NT2/D1 (cell line): Measurements from ENCODE around the gene BCL2.

Experiments
- DNase-seq: peaks from one replicate; pipeline ENCODE4 v3.0.0-alpha.2; 2011; ENCODE audit warnings: low read depth, low spot score
- H3K27me3 ChIP-seq: 2 replicates; pipeline ENCODE4 v1.6.0; 2011; ENCODE audit warnings: mild to moderate bottlenecking; ENCODE audit not compliant: insufficient read length, insufficient read depth
- H3K36me3 ChIP-seq: 2 replicates; pipeline ENCODE4 v1.6.1; 2011; ENCODE audit warnings: mild to moderate bottlenecking, low read length, mixed read lengths; ENCODE audit not compliant: insufficient read depth, insufficient read length
- H3K4me1 ChIP-seq: 2 replicates; pipeline ENCODE4 v1.5.1; 2011; ENCODE audit not compliant: insufficient read depth, insufficient read length
- H3K4me3 ChIP-seq: 2 replicates; pipeline ENCODE4 v1.5.1; 2011; ENCODE audit warnings: low read depth; ENCODE audit not compliant: insufficient read length
- H3K9ac ChIP-seq: 2 replicates; pipeline ENCODE4 v1.6.0; 2011; ENCODE audit warnings: low read depth; ENCODE audit not compliant: insufficient read length
- H3K9me3 ChIP-seq: 2 replicates; pipeline ENCODE4 v1.5.1; 2011; ENCODE audit warnings: mild to moderate bottlenecking, low read length; ENCODE audit not compliant: insufficient read depth
- SUZ12 ChIP-seq: IDR thresholded peaks from 2 replicates; pipeline ENCODE4 v1.6.1; 2011; ENCODE audit not compliant: insufficient read length, insufficient read depth; ENCODE audit errors: extremely low read depth
- YY1 ChIP-seq: IDR thresholded peaks from 2 replicates; pipeline ENCODE4 v1.6.1; 2011; ENCODE audit not compliant: insufficient read length, insufficient read depth
- ZNF274 ChIP-seq: IDR thresholded peaks from 2 replicates; pipeline ENCODE4 v1.6.1; 2011; ENCODE audit warnings: mild to moderate bottlenecking, low read depth, low read length

The BCL2 gene

DNA sequence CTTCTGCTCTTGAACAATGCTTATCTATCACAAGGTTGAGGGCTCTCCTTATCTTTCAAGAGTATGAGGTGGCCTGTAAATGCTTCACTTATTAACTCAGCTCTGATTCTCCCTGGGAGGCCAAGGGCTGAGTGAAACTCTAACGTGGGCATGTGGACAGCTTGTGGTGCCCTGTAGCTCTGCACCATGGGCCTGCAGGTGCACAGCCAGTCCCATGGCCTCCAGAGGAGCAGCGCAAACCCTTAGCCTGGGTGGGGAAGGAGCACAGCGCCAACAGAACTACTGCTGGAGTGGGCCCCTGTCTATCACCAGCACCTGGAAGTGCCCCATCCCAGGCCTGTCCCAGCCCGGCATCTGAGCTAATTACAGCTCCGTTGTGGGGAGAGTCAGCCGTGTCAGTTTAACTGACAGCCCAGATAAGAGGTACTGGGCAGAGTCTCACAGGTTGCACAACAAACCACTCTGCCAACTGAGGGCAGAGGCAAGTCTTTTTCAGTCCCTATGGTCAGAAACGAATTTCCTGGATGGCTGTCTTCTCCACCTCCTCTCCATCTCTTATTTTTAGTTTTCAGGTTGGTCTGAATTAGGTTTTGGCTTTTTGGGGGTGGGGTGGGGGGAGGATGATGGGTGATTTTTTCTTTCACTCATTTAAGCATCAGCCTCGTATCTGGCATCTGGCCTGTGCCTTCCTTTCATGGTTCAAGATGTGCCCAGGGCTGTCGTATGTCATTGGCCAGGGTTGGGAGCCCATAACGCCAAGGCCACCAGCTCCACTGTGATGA is 219.5 kb downstream of the BCL2 start:
- Histone ChIP-seq H3K36me3 (no peaks in the 10 kb centered on the region), H3K4me1 (no peaks in the 10 kb centered on the region), H3K9me3 (no peaks in the 10 kb centered on the region), H3K27me3 (no peaks in the 10 kb centered on the region), H3K4me3 (no peak overlapping the region), H3K9ac (no peak overlapping the region)
- DNase-seq, result no peak
- no peak for TF ChIP-seq SUZ12
- no peak for TF ChIP-seq YY1
- no peak for TF ChIP-seq ZNF274

DNA sequence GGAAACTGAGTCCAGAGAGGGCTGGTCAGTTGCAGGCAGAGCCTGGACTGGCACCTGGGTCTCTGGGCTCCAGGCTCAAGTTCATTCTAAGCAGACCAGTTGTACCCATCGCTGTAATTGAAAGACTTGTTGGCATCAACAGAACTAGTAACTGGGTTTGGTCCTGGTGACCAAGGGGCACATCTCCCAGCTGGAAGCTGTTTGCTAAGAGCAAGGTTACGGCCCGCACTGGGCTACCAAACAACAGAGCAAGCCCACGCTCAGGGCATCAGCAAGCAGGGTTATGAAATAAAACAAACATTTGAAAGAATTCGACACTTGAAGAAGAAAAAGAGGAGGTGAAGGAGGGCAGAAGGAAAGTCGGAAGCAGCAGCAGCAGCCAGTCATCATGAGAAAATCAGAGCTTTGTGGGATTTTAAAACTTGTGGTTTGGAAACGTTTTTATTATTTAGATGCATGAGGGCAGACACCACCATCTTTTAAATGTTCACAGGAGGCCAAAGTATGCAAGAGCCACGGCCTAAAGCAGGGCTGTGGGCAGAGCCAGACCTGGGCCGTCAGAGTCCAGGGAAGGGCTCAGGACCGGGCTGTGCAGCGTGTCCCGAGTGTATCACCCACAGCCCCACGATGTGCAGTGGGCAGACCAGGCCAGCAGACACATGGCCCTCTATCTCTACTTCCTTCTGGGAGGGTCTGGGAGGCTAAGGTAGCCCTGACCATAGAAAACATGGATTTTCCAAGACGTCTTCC is 220.3 kb downstream of the BCL2 start:
- TF ChIP-seq ZNF274 (no peak), YY1 (no peak), SUZ12 (no peak)
- no peak for DNase-seq
- Histone ChIP-seq H3K9ac (no peak overlapping the region), H3K9me3 (no peaks in the 10 kb centered on the region), H3K4me1 (no peaks in the 10 kb centered on the region), H3K36me3 (no peaks in the 10 kb centered on the region), H3K27me3 (no peaks in the 10 kb centered on the region), H3K4me3 (no peak overlapping the region)

DNA sequence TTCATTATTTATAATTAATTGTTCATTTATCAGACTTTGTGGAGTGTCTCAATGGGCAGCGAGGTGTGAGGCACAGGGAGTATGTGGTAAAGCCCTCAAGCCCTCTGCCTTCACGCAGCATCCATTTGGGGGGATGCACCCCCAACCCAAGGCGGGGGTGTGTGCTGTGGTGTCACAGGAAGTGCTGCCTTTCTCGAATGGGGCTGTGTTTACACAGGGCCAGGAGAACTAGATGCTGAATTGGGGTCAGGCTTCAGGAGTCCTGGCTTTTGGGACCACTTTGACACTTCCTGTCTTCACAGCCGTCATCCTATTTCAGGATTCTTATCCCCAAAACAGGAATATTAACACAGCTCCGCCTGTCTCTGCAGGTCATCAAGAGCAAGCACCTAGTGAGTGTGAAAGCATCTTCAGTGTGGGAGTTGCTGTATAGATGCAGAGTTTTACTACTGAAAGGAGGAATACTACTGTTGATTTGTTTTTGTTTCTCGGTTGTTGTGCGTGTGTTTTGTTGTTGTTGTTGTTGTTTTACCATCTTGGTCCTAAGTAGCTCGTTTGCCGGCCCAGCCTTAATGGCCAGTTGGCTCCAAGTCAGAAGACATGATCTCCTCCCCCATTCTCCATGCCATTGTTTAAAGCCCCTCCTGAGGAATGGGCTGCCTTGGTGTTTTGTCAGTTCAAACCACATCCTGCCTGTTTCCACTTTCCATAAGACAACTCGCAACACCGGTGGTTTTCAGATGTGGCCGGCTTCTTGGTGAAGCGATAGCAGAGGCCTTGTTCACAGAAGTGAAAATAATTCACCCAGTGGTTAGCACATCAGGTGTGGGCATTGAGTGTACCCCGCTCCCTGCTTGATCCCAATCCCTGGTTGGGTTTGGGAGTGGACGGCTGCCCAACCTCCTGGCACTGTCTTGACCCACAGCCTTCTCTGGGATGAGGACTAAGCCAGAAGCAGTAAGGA is 221.3 kb downstream of the BCL2 start:
- Histone ChIP-seq H3K27me3 (no peaks in the 10 kb centered on the region), H3K4me1 (no peaks in the 10 kb centered on the region), H3K4me3 (no peak overlapping the region), H3K36me3 (no peaks in the 10 kb centered on the region), H3K9me3 (no peaks in the 10 kb centered on the region), H3K9ac (no peak overlapping the region)
- DNase-seq, result no peak
- TF ChIP-seq SUZ12 (no peak), ZNF274 (no peak)

DNA sequence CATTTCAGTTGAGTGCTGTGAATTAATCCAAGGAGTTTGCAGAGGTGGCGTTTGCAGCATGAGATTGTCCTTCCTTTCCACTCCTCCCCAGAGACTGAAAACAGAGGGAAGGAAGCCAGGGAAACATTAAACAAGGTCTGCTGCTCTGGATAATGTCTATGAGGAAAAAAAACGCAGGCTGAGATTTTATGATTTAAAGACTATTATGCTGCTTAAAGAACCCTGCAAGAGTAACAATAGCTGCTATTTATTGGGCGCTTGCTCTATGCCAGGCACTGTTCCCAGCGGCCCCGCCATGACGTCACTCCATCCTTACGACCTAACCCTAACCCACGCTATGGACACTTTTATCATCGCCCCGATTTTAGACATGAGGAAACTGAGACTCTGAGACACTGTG is 222.4 kb downstream of the BCL2 start:
- TF ChIP-seq ZNF274 (no peak), SUZ12 (no peak), YY1 (no peak)
- DNase-seq, result no peak
- no peaks in the 10 kb centered on the region for H3K27me3 ChIP-seq

DNA sequence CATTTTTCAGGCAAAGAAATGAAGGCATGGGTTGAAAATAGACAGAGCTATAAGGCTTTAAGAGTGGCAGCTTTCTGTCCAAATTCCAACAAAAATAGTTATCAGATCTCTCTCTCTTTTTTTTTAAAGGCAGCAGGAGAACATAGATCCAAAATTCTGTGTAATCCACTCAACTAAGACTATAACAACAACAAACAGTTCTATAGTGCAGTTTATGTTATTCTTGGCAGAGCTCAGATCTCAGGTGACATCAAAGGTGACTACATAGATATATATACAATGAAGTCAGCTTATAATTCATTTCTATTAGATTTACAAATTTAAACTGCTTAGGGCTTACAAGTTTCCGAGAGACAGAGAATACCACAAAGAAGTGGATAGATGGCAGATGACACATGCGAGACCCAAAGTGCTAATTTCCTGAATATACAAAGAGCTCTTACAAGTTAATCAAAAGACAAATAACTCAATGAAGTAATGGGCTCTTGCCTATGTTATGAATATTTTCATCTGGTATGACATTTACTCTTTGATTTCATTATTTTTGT is 223.2 kb downstream of the BCL2 start:
- no peak for DNase-seq
- no peaks in the 10 kb centered on the region for H3K4me1 ChIP-seq
- no peak overlapping the region for H3K4me3 ChIP-seq
- no peaks in the 10 kb centered on the region for H3K9me3 ChIP-seq
- TF ChIP-seq YY1 (no peak), SUZ12 (no peak), ZNF274 (no peak)
- H3K9ac ChIP-seq, result no peak overlapping the region
- no peaks in the 10 kb centered on the region for H3K36me3 ChIP-seq
- no peaks in the 10 kb centered on the region for H3K27me3 ChIP-seq

More for the DNA sequence above, 222.4 kb downstream of the BCL2 start:
- Histone ChIP-seq H3K4me1 (no peaks in the 10 kb centered on the region), H3K4me3 (no peak overlapping the region), H3K9me3 (no peaks in the 10 kb centered on the region), H3K9ac (no peak overlapping the region), H3K36me3 (no peaks in the 10 kb centered on the region)

DNA sequence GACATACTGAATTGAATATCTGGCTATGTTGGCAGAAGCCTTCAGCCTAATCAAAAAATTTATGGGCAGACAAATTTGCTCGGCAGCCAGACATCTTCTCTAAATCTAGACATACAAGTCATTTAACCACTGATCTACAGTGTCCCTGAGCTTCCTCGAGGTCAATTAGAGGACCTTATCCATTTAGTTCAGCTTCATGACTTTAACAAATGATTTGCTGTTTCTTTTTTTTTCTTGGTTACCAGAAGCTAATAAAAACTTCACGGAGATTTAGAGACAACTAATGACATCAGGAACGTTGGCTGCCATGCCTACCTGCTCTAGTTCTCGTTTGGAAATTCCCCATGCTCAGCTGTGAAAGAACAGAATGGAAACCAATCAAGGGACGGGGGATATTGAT is 223.8 kb downstream of the BCL2 start:
- no peak for DNase-seq
- H3K4me1 ChIP-seq, result no peaks in the 10 kb centered on the region
- no peak overlapping the region for H3K4me3 ChIP-seq
- no peaks in the 10 kb centered on the region for H3K27me3 ChIP-seq
- no peak overlapping the region for H3K9ac ChIP-seq
- no peaks in the 10 kb centered on the region for H3K9me3 ChIP-seq
- TF ChIP-seq SUZ12 (no peak), YY1 (no peak), ZNF274 (no peak)
- no peaks in the 10 kb centered on the region for H3K36me3 ChIP-seq

DNA sequence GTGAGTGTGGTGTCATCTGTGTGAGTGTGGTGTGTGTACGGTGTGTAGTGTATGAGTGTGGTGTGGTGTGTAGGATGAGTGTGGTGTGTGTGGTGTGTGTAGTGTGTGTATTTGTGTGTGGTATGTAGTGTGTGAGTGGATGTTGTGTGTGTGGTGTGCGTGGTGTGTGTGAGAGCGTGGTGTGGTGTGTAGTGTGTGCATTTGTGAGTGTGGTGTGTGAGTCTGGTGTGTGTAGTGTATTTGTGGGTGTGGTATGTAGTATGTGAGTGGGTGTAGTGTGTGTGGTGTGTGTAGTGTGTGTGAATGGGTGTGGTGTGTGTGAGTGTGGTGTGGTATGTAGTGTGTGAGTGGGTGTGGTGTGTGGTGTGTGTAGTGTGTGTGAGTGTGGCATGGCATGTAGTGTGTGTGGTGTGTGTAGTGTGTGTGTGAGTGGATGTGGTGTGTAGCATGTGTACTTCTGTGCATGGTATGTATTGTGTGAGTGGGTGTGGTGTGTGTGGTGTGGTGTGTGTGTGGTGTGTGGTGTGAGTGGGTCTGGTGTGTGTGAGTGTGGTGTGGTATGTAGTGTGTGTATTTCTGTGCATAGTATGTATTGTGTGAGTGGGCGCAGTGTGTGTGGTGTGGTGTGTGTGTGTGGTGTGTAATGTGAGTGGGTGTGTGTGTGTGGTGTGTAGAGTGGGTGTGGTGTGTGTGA is 227.8 kb downstream of the BCL2 start:
- no peaks in the 10 kb centered on the region for H3K9me3 ChIP-seq
- H3K27me3 ChIP-seq, result no peaks in the 10 kb centered on the region
- DNase-seq, result no peak
- no peak overlapping the region for H3K4me3 ChIP-seq
- H3K9ac ChIP-seq, result no peak overlapping the region
- H3K4me1 ChIP-seq, result peaks cover 3% of the 10 kb centered on the region
- no peak for TF ChIP-seq ZNF274
- H3K36me3 ChIP-seq, result no peaks in the 10 kb centered on the region
